ENCODE measurements around the gene SLC12A8.
A peak's percentile ranks its signal among the peaks of the same experiment; 100 is the strongest.

Gene SLC12A8

DNA sequence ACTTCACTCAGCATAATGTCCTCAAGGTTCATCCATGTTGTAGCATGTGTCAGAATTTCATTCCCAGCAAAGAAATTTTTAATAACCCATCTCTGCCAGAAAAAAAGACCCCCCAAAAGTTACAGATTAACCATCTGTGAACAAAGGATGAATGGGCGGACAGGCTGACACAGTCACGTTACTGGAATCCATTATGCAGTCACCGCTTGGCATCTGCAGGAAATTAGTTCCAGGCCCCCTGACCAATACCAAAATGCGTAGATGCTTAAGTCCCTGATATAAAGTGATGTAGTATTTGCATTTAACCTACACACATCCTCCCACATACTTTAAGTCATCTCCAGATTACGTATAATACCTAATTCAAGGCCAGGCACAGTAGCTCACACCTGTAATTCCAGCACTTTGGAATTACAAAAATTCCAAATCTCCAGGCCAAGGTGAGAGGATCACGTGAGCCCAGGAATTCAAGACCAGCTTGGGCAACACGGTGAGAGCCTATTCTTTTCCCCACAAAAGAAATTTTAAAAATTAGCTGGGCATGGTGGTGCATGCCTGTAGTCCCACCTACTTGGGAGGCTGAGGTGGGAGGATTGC is 1.5 kb upstream of the SLC12A8 start:
- no peak for DNase-seq

DNA sequence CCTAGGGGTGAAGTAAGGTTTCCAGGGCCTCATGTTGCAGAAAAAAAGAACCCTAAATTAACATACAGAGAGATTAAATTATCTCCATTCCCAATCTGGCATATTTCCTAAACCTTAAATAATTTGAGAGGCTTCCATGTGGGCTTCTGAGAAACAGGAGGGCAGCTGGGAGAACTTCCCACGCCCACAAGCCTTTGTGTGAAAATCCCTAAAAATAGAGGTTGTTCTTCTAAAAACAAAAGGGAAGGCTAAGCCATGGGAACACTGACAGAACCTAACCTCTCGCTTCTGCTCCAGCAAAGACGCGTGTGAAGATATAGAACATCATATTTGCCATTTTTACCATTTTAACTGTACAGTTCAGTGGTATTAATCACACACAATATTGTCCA is 812 bp upstream of the SLC12A8 start:
- DNase-seq = no peak

DNA sequence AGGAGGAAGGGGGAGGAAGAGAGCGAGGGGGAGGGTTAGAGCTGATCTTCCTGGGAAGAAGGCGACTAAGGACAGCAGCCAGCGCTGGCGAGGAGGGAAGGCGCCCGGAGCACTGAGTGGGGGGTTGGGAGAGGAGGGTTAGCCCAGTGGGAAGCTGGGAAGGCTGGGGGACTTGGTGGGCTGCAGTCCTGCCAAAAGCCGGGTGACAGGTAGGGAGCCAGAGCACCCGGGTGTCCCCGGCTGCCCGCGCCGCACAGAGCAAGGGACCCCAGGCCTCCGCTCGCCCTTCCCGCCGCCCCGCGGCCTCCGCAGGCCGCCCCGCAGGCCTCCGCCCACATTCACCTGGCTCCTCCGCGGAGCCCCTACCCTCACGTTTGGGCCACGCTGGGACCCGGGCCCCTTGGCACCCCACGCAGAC is 448 bp downstream of the SLC12A8 start:
- DNase-seq = no peak

DNA sequence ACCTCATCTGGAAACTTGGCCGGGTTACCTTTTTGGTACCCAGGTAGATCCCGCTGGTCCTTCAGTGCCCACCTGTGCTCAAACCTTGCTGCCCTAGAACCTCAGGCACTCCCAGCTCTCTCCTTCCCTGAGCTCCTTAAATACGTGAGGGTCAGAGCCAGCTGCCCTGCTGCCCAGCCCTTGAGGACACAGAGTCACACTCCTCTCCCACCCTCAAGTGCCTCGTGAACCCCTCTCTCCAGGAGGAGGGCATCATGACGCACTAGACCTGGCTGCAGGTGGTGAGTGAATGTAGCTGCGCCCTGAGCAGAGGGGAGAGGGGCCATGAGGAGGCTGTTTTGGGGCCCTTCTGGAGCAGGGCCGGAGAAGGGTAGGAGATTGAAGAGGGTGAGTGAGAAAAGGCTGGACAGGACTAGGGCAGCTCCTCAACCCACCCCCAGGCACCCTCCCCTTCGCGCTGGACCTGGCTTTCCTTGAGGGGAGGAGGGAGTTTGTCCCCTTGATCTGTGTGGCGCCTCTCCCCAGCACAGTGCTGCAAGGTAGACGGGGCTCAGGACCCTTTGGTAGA is 941 bp downstream of the SLC12A8 start:
- no peak for DNase-seq

DNA sequence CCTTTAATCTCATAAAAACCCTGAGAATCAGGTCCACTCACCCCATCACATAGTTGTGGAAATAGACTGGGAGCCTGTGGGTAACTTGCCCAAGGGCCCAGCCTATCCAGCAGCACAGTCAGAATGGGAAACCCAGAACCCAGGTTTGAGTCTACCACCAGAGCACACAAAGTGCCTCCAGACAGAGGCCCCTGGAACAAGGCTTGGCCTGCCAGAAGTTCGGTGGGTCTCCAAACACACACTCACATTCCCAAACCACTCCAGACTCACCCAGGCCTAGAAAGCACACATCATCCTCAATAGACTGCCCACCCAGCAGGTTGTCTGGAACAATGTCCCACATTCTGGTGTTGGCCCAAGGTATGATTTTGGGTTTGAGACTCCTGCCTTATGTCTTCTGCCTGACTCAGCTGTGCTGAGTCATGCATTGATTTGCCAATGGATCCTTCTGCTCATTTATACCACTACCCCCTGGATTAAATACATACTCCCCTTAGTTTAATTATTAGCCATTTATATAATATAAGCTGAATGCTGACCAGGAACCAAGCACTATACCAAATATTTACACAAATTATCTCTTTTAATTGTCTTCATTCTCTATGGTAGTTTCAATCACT is 4.5 kb downstream of the SLC12A8 start:
- DNase-seq = no peak

DNA sequence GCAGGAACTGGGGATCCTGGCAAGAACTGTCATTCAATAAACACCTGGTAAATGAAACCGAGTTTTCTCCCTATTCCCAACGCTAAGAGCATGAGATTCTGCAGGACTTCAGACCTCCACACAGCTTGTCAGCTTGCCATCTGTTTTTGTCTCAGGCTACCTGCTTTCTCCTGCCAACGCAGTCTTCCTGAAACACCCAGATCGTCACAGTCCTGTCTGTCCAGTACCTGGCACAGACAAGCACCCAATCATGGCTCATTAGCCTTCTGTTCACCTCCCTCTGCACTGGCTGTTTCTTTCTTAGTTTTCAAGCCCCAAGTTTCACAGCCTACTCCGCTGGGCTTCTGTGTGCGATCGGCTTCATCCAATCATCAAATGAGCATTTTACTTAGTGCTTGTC is 5.0 kb downstream of the SLC12A8 start:
- no peak for DNase-seq

DNA sequence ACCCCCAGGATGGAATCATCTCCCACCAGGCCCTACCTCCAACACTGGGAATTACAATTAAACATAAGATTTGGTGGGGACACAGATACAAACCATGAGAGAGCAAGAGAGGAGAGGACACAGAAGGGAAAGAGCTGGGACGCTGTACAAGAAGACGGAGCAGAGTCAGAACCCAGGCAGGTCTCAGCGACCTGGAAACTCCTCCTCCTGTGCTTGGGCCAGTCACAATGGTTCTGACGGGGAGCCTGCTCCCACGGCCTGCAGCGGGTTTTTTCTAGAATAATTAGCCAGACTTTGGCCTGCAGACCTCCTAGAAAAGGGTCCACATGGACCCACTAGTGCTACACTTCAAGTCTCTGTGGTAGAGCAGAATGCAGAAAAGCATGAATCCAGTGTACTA is 5.6 kb downstream of the SLC12A8 start:
- no peak for DNase-seq

DNA sequence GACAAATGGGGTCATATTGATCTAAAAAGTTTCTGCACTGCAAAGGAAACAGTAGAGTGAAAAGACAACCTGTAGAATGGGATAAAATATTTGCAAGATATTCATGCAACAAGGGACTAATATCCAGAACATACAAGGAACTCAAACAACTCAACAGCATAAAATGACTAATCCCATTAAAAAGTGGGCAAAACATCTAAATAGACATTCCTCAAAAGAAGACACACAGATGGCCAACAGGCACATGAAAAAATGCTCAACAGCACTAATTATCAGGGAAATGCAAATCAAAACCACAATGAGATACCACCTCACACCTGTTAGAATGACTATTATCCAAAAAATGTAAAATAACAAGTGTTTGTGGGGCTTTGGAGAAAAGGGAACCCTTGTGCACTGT is 8.8 kb downstream of the SLC12A8 start:
- DNase-seq = no peak

DNA sequence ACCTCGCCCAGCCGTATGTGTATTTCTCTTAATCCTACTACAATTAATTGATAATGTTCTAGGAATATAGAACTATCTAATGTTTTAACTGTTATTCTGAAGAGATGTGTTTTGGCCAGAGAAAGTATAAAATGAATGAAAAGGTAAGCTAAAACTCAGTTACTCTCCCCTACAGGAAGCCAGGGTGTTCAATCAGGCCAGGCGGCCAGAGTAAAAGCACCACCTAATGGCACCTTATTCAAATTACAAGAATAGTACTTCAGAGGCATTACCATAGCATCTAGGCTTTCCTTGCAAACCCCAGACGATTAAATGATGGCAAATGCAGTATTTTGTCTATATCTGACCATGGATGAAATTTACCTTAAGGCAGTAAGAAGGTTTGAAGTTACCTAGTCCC is 10.4 kb downstream of the SLC12A8 start:
- DNase-seq = peak; percentile 39

DNA sequence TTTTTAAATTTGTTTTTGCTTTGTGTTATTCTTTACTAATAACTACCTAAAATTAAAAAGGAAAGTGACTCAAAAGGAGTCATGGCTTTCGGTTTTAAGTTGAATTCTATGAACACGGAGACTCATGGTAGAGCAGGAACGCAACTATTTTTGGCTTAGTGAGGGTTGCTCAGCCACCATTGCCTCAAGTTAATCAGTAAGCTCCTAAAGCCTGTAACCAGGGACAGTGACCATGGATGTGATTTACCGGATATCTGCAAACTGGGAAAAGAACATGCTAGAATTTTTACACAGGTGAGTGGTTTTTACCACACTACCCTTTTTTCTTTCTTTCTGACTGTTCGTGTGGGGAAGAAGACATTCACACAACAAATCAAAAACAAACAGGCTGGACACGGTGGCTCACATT is 11.8 kb downstream of the SLC12A8 start:
- peak; percentile 45 for DNase-seq

DNA sequence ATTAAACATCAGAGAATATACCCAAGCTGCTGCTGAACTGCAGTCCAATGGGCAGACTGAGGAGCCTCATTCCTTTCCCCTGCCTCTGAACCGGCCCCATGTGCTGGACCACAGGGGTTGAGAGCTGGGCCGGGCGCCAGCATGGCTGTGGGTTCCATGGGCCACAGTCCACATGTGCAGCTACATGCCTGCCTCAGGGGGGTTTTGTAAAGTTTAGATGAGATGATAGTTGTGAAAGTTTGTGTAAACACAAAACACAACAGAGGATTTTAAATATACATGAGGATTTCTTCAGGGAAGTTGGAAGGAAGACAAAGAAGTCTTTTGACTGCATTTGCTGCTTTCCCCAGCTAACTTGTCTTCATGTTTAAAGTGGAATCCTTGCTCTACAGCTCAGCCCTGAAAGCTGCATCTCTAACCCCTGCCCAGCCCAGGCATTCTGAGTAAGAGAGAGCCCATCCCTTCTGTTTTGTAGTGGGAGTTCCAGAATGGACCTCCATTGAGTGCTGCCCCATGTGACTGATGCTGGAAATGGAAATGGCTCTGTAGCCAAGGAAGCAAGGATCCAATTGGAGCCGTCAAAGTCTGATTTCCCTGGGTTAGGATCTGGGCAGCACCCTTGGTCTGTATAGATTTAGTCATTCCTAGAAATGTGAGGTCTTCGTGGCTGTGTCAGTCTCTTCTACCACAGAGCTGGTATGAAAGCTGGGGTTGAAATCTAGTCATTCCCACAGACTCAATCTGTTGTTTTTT is 17.5 kb downstream of the SLC12A8 start:
- peak; percentile 48 for DNase-seq

DNA sequence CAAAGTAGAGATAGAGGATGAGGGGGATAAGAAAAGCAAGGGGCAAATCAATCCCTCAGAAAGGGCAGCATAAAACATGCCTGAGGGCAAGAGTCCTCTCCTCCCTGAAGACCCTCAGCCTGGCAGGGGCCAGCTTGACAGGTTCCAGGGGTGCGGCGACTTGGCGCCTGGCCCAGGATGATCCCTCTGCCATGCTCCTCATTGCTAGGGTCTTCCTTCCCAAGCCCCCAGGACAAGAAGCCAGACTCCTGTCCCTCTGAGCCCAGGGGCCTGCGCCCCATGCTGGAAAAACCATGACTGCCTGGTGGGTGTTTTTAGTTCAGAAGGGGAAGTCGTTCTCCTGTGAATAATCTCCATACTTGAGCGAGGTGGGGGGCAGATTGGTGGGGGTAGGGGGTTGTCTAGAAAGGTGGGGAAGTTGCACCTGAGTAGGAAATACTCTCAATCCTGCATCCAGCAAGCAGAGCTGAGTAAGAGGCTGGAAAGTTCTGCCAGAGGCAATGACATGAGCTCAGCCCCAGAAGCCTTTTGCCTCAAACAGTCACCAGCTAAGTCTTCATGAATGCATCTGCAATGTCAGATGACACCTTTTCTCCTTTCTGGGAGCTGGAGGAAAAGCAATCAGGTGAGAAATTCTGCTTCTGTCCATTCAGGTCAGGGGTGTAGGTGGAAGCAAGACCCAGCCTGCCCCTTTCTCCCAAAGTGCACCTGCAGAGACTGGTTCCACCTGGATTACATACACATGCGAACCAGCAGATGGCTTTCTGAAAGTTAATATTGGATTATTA is 18.3 kb downstream of the SLC12A8 start:
- no peak for DNase-seq

DNA sequence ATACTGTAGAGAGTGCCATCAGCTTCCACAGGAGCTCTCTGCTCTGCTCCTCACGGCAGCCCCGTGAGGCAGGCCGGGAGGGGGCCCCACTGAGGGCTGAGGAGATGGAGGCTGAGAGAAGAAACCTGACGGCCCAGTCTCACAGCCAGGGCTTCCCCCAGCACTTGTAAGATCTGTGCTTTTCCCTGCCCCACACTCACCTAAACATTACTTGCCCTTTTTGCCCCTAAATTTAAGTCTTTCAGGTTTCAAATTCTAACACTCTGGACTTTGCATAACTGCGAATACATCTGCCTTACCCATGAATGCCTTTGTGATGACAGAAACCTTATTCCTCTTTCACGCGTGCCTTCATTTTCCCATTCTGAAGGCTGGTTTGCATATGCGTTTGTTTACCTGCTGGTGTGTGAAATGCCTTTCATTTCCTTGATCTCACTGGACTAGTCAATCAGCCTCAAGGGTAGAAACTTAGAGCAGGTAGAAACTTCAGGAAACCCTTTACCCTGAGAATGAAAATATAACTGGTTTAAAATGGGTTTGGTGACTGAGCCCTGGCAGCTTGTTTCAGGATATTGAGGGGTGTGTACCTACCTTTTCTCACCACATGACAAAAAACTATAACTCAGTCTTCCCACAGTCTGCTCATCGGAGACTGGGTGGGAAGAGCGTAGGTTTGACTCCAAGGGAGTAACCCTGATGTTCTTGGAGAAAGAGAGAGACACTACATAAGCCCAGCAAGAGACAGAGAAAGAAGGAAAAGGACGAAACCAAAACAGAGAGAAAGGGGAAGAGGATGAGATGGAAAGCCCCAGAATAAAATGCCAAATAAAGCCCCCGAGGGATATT is 20.1 kb downstream of the SLC12A8 start:
- no peak for DNase-seq

DNA sequence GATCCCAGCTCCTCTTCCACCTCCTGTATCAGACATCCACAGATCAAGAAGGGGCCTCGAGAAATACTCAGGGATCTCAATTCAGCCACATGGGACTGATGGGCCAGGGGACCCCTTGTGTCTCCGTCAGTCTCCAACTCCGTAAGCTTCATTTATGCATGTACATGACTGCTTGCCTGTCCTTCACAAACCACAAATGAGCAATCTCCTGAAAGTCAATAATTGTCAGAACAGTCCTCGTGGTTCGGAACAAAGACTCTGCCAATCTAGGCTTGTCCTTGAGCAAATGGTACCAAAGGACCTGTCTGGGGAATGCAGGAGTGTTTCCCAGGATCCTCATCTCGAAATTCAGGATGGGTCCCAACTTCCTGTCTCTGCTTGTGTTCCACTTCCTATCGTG is 20.8 kb downstream of the SLC12A8 start:
- DNase-seq = no peak

DNA sequence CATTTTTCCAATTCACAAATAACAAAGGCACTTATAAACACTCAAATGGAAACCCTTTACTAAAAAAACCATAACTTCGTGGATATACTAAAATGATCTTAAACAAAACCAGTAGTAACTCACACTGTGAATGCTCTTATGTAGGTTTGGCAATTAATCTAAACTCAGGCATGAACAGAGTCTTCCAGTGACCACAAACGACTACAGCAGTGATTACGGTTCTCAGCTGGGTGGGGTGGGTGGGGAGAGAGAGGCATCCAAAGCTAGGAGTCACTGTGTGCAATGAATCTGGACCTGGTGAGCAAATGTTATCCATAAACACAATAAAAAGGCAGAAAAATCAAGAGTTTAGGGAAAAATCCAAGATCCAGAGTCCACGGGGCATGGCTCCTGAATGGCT is 21.3 kb downstream of the SLC12A8 start:
- no peak for DNase-seq

DNA sequence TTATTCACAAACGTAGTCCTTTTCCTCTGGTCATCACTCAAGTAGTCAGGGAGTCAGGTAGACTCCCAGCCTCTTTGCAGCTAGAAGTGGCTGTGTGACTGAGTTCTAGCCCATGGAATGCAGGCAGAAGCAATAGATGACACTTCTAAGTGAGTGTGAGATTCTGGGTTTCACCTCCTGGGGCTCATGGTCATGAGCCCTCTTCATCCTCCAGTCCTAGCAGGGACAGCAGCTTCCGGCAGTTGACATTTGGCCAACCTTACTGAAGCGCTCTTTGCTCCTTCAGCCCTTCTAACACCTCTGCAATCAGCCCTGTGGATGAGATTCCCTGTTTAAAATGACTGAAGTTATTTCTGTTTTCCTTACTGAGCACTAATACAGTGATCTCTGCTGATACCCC is 21.8 kb downstream of the SLC12A8 start:
- DNase-seq = no peak

DNA sequence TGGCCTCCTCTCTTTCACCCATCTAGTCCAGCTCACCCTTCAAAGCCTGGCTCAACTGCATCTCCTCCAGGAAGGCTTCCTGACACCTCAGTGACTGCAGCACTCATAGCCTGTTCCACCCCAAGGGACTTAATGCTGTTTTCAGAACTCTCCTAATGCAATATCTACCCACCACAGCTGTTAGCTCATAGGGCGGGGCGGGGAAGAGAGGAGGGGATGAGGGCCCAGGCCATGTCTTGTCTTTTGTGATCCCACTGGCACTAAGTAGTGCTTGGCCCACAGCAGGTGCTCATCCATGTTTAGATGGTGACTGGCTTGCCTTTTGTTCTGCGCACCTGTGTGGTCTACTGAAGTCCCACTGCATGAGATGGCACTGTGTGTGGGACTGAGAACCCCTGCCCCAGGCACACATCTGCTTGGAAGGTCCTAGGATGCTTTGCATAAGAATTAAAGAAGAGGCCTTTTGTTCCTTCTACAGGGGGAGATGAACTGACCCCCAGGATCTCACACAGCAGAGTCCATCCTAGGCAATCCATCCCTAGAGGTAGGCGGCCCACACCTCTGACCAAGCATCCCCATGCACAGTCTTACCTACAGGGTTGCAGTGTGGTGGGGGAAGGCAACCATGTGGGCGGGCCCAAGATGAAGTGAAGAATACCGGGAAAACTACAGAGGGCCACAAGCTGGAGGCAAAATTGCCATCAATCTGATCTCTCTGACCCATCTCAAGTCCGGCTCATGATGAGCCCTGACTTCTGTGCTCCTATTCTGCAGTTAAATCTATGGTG is 23.0 kb downstream of the SLC12A8 start:
- DNase-seq = no peak

DNA sequence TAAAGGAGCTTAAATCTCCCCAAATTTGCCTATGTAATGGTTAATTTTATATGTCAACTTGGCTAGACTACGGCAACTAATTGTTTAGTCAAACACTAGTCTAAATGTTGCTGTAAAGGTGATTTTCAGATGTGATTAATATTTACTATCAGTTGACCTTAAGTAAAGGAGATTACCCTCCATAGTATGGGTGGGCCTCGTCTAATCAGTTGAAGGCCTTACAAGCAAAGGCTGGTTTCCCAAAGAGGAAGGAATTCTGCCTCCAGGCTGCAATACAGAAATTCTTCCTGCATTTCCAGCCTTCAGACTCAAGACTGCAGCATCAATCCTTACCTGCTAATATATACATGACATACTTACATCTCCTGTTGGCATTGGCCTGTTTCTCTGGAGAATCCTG is 23.6 kb downstream of the SLC12A8 start:
- no peak for DNase-seq

DNA sequence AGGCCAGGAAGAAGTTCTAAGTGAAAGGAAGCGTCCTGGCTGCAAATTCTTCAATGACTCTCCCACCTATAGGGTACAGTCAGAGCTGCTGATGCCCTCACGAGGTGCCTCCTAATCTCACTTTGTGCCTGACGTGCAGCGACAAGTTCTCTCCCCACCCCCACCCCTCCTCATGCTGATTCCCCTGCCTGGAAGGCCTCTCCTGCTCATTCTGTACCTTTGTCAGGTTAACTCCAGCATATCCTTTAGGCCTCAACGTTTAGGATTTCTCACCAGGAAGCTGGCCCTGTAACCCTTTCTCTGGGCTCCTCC is 25.0 kb downstream of the SLC12A8 start:
- no peak for DNase-seq

DNA sequence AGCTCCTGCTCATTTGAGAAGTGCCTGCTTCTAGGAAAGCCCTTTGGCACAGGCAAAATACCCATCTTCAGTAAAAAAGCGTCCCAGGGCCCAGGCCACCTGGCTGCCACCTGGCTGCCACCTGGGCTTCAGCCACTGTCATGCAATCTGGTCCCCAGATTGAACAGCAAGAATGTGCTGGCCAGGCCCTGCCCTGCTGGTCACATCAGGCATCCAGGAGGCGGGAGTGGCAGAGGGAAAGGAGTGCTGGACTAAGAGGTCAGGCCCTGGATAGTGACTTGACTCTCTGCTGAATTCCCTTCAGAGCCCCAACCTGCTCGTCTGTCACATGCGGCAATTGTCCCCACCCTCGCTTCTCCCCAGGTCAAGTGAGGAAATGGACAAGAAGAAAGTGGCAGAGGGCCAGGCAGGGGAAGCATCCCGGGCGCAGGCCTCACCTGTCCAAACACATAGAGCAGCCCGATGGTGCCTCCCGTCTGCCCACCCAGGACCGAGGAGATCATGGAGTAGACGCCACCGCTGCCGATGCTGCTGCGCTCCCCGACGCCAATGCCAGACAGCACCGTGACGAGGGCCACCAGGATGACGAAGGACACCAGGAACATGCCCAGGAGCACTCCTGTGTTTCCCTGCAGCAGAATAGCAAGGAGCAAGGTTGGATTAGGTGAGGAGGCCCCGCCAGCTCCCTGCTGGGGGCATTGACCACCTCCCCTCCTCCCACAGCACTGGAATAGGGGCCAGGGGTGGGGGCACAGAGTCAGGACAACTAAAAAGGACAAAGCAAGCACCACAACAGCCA is 25.5 kb downstream of the SLC12A8 start:
- no peak for DNase-seq

DNA sequence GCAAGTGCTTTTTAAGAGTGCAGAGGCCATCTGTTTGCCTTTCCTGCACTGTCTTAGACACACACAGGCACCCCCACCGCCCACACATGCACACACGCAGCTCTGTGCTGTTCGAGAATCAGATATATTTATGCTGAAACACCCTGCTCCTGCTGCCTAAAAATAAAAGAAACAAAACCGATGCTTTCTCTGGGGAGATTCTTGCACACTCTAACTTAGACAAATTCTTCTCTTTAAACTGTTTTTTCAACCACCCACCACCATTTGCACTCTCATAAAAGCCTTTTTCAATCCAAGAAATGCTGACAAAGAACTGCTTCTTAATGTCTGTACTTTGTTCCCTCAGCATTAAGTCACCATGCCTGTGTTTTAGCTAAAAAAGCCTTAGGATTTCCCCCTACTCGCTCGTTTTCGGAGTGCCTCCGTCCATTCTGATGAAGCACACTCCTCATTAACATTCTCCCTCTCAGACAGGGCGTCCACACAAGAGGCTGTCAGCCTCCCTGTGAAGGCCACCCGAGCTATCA is 26.2 kb downstream of the SLC12A8 start:
- no peak for DNase-seq
